Ascending aorta (tissue), 2 donors: Measurements from ENCODE around the gene KHDC4. TPM values are rescaled to one million over a fixed set of nuclear protein-coding genes. Genes with fewer than 3 reads are reported as not detected.

ENCODE experiments used
- DNase-seq, 2 donors: peaks; one replicate each; pipeline ENCODE4 v3.0.0-alpha.2; 2019; ENCODE audit warnings: low spot score in 2 of 2
- H3K27ac ChIP-seq, 2 donors: fragments of 200-600 bp; sonication (generic); one replicate each; pipeline ENCODE4 v1.5.1; 2016 to 2017; ENCODE audit warnings: mild to moderate bottlenecking in 1 of 2
- H3K27me3 ChIP-seq: fragments of 200-600 bp; sonication (generic); one replicate; pipeline ENCODE4 v1.5.1; 2017
- H3K36me3 ChIP-seq, 2 donors: fragments of 200-600 bp; sonication (generic); one replicate each; pipeline ENCODE4 v1.5.1; 2016
- H3K4me1 ChIP-seq, 2 donors: fragments of 200-600 bp; sonication (generic); one replicate each; pipeline ENCODE4 v1.5.1; 2016 to 2017; ENCODE audit warnings: mild to moderate bottlenecking in 1 of 2
- H3K4me3 ChIP-seq, 2 donors: fragments of 200-600 bp; sonication (generic); one replicate each; pipeline ENCODE4 v1.5.1; 2016 to 2017; ENCODE audit warnings: mild to moderate bottlenecking in 1 of 2
- H3K9me3 ChIP-seq, 2 donors: fragments of 200-600 bp; sonication (generic); one replicate each; pipeline ENCODE4 v1.5.1; 2016
- CTCF ChIP-seq, 3 experiments: fragments of 200-600 bp in 2 of 3; fragments of 450-650 bp in 1 of 3; sonication (generic) in 2 of 3; IDR thresholded peaks; one replicate each; pipeline ENCODE4 v1.5.1; 2016 to 2019; ENCODE audit warnings: antibody characterized with exemption in 3 of 3, mild to moderate bottlenecking in 1 of 3, moderate library complexity in 1 of 3
- intact Hi-C: fragments of 100-400 bp; cut with DNase I; formaldehyde crosslinking; loops from one replicate; pipeline ENCODE4 v1.15.1; 2023
- total RNA-seq: library from RNA; depleted of rRNA; stranded (reverse); fragments of >200 nt; gene quantifications from one replicate; pipeline ENCODE4 v1.1.0, GENCODE V29; 2016

KHDC4 gene
- total RNA-seq, 1 donor from 2014 or later: 101 TPM

- DNase-seq: no peak
- peaks cover 96 to 97% of the 10 kb centered on the region in 2 donors for H3K36me3 ChIP-seq
- TF ChIP-seq CTCF (IDR thresholded peaks at IDR 0.05): no peak
- no peaks in the 10 kb centered on the region for H3K27me3 ChIP-seq
- H3K4me3 ChIP-seq: no peak overlapping the region
- no peaks in the 10 kb centered on the region for H3K4me1 ChIP-seq
- no peaks in the 10 kb centered on the region for H3K9me3 ChIP-seq
- intact Hi-C loops: no loop called here
- no peak overlapping the region for H3K27ac ChIP-seq
These were observed 14.4 kb downstream of the KHDC4 start for GRCh38 chr1:155919801-155920200.

- TF ChIP-seq CTCF (IDR thresholded peaks at IDR 0.05): no peak
- H3K4me3 ChIP-seq: no peak overlapping the region
- H3K27ac ChIP-seq: no peak overlapping the region
- H3K9me3 ChIP-seq: no peaks in the 10 kb centered on the region
- no peak for DNase-seq
- intact Hi-C loops: no loop called here
- peaks cover 89 to 96% of the 10 kb centered on the region in 2 donors for H3K36me3 ChIP-seq
- H3K27me3 ChIP-seq: no peaks in the 10 kb centered on the region
- H3K4me1 ChIP-seq: no peaks in the 10 kb centered on the region
These were observed 15.6 kb downstream of the KHDC4 start for GRCh38 chr1:155918660-155919059.

- Histone ChIP-seq H3K27me3 (no peaks in the 10 kb centered on the region), H3K9me3 (no peaks in the 10 kb centered on the region), H3K36me3 (peaks cover 54 to 68% of the 10 kb centered on the region in 2 donors), H3K27ac (peak overlapping the region in 1 of 2 donors; percentile 7), H3K4me3 (no peak overlapping the region), H3K4me1 (peaks cover 3 to 14% of the 10 kb centered on the region in 2 donors)
- no peak for TF ChIP-seq CTCF (IDR thresholded peaks at IDR 0.05)
- intact Hi-C loops: no loop called here
- no peak for DNase-seq
These were observed 20.1 kb downstream of the KHDC4 start for GRCh38 chr1:155913969-155914757.

- no peak for DNase-seq
- Histone ChIP-seq H3K4me1 (peaks cover 3 to 15% of the 10 kb centered on the region in 2 donors), H3K36me3 (peaks cover 54 to 68% of the 10 kb centered on the region in 2 donors), H3K4me3 (peak overlapping the region in 1 of 2 donors; percentile 78), H3K9me3 (no peaks in the 10 kb centered on the region), H3K27me3 (no peaks in the 10 kb centered on the region), H3K27ac (peak overlapping the region; percentile 90 to 95)
- intact Hi-C loops: no loop called here
- TF ChIP-seq CTCF (IDR thresholded peaks at IDR 0.05): no peak
These were observed 22.1 kb downstream of the KHDC4 start for GRCh38 chr1:155912056-155912536.

GRCh38 chr1:155911156-155912055 is 22.8 kb downstream of the KHDC4 start, which contains the start of gene RIT1:
TSS of gene RIT1 (minus strand) at chr1:155911349. CDS start at chr1:155910761, 588 bp downstream.
- peak in 1 of 3 experiments; percentile 16 for TF ChIP-seq CTCF (IDR thresholded peaks at IDR 0.05)
- H3K4me3 ChIP-seq: peak within 1 kb of the TSS; percentile 78 to 84
- H3K27ac ChIP-seq: peak within 1 kb of the TSS; percentile 90 to 95
- intact Hi-C loops: loop anchor here (1.0 to 2.0 kb wide), 4 partner anchors 17 to 223 kb away; partner anchors contain the start of genes DAP3, KHDC4 and YY1AP1
- H3K9me3 ChIP-seq: no peaks in the 10 kb centered on the region
- peaks cover 51 to 68% of the 10 kb centered on the region in 2 donors for H3K36me3 ChIP-seq
- no peaks in the 10 kb centered on the region for H3K27me3 ChIP-seq
- peaks cover 3 to 15% of the 10 kb centered on the region in 2 donors for H3K4me1 ChIP-seq
- DNase-seq: peak; percentile 59 to 94
